Measurements from ENCODE around the gene ARID2. TPM values are rescaled to one million over a fixed set of nuclear protein-coding genes. Genes with fewer than 3 reads are reported as not detected.

Gene ARID2
- total and polyA plus RNA-seq, 2 of the 13 experiments (the other 11 are each of a cell fraction or from before 2014, with no cell fraction given): 15.9 to 22.2 TPM

- TF ChIP-seq SNAPC2 (CRISPR knock-in tag; IDR thresholded peaks at IDR 0.05): no peak
- TF ChIP-seq ZNF383 (CRISPR knock-in tag; IDR thresholded peaks at IDR 0.05; ENCODE audit: borderline replicate concordance): 0 out of 2 replicates have a peak, but pooled peaks have one; percentile 27
- peak; percentile 12 for TF ChIP-seq ZEB1 (IDR thresholded peaks at IDR 0.05; ENCODE audit: insufficient replicate concordance, low read depth)
- TF ChIP-seq ESRRA (CRISPR knock-in tag; IDR thresholded peaks at IDR 0.05; ENCODE audit: low read depth): peak; percentile 73
- no peak for TF ChIP-seq MZF1 (CRISPR knock-in tag; IDR thresholded peaks at IDR 0.05; ENCODE audit: borderline replicate concordance)
- no peak for TF ChIP-seq KAT2B (IDR thresholded peaks at IDR 0.05; ENCODE audit: borderline replicate concordance, low read depth, low read length)
- peak; percentile 9; the same call in 1 of the 2 replicates for TF ChIP-seq ATF1 (CRISPR knock-in tag; IDR thresholded peaks at IDR 0.05)
- TF ChIP-seq ATAD3A (CRISPR knock-in tag; IDR thresholded peaks at IDR 0.05): no peak
- no peak for TF ChIP-seq SIN3A (IDR thresholded peaks at IDR 0.05; ENCODE audit: borderline replicate concordance, low read depth, low read length)
- TF ChIP-seq TMF1 (CRISPR knock-in tag; IDR thresholded peaks at IDR 0.05; ENCODE audit: low read depth): no peak
- TF ChIP-seq ZNF276 (CRISPR knock-in tag; IDR thresholded peaks at IDR 0.05; ENCODE audit: low read depth): no peak
- TF ChIP-seq KDM1A (CRISPR knock-in tag; IDR thresholded peaks at IDR 0.05): peak; percentile 36; the same call in 1 of the 2 replicates
- TF ChIP-seq ZUFSP (CRISPR knock-in tag; IDR thresholded peaks at IDR 0.05; ENCODE audit: borderline replicate concordance): no peak
- TF ChIP-seq ZNF264 (CRISPR knock-in tag; IDR thresholded peaks at IDR 0.05): no peak
- TF ChIP-seq CEBPZ (IDR thresholded peaks at IDR 0.05; ENCODE audit: low read length): no peak
- no peak for TF ChIP-seq ZNF772 (CRISPR knock-in tag; IDR thresholded peaks at IDR 0.05)
- TF ChIP-seq ZNF672 (CRISPR knock-in tag; IDR thresholded peaks at IDR 0.05): 0 out of 2 replicates have a peak, but pooled peaks have one; percentile 15
- no peak for TF ChIP-seq RARA (CRISPR knock-in tag; IDR thresholded peaks at IDR 0.05)
- TF ChIP-seq MAFG (CRISPR knock-in tag; IDR thresholded peaks at IDR 0.05): no peak
- TF ChIP-seq SAFB2 (CRISPR knock-in tag; IDR thresholded peaks at IDR 0.05; ENCODE audit: borderline replicate concordance, low read depth): no peak
- no peak for TF ChIP-seq ZNF597 (CRISPR knock-in tag; IDR thresholded peaks at IDR 0.05)
- TF ChIP-seq ZSCAN12 (CRISPR knock-in tag; IDR thresholded peaks at IDR 0.05): no peak
- TF ChIP-seq ZNF790 (CRISPR knock-in tag; IDR thresholded peaks at IDR 0.05; ENCODE audit: borderline replicate concordance): peak; percentile 50
These were observed 1.4 kb upstream of the ARID2 start (continued) for GRCh38 chr12:45727980-45728629.

All from HepG2 (cell line).